ENCODE measurements around the gene GCLM.

GRCh38 chr1:93841771-93842170, 67.5 kb downstream of the GCLM start:
- no peak for TF ChIP-seq CTCF (IDR thresholded peaks at IDR 0.05; ENCODE audit: insufficient read depth, low read length)
- TF ChIP-seq GABPA (IDR thresholded peaks at IDR 0.05; ENCODE audit: low read depth): no peak

Measured in HL-60 (cell line).